DND-41 (cell line): ENCODE data around the gene XPR1.
"Not testable (repeated sequence)": the region's sequence is repeated elsewhere in the genome, so short reads cannot be mapped to it uniquely, and the experiment has no call there.

Source experiments
- ATAC-seq: fragments of 200-7000 bp; cut with Tn5 transposase; 3 replicates; pipeline ENCODE4 v1.9.1; 2021; ENCODE audit warnings: low read depth; ENCODE audit not compliant: insufficient read depth
- DNase-seq: peaks from one replicate; pipeline ENCODE4 v3.0.0-alpha.2; 2020
- H2AFZ ChIP-seq: 2 replicates; pipeline ENCODE4 v1.6.0; 2012; ENCODE audit warnings: low read depth, low read length
- H3K27ac ChIP-seq: 2 replicates; pipeline ENCODE4 v1.5.1; 2012; ENCODE audit warnings: low read length, inconsistent platforms
- H3K27me3 ChIP-seq: fragments of 200-600 bp; sonication (generic); 2 replicates; pipeline ENCODE4 v1.6.0; 2012; ENCODE audit warnings: low read length, mild to moderate bottlenecking, inconsistent platforms; ENCODE audit not compliant: insufficient read depth, poor library complexity
- H3K36me3 ChIP-seq: 2 replicates; pipeline ENCODE4 v1.5.1; 2012; ENCODE audit warnings: low read length, inconsistent platforms; ENCODE audit not compliant: insufficient read depth
- H3K4me1 ChIP-seq: 2 replicates; pipeline ENCODE4 v1.5.1; 2012; ENCODE audit warnings: mild to moderate bottlenecking, low read length; ENCODE audit not compliant: insufficient read depth
- H3K4me2 ChIP-seq: 2 replicates; pipeline ENCODE4 v1.6.0; 2012; ENCODE audit warnings: mild to moderate bottlenecking, moderate library complexity, low read length, inconsistent platforms; ENCODE audit not compliant: insufficient read depth
- H3K4me3 ChIP-seq, 2 experiments: fragments of 200-600 bp in 1 of 2; shearing (Covaris generic) in 1 of 2; 2 replicates each; pipeline ENCODE4 v1.5.1; 2012 to 2016; ENCODE audit warnings: inconsistent platforms in 2 of 2, low read length in 2 of 2, mild to moderate bottlenecking in 2 of 2, low read depth in 1 of 2, moderate library complexity in 1 of 2
- H3K79me2 ChIP-seq: 2 replicates; pipeline ENCODE4 v1.6.0; 2012; ENCODE audit warnings: low read length, inconsistent platforms; ENCODE audit not compliant: insufficient read depth
- H3K9ac ChIP-seq: 2 replicates; pipeline ENCODE4 v1.6.0; 2012; ENCODE audit warnings: low read depth, mild to moderate bottlenecking, inconsistent platforms, low read length, moderate library complexity
- H3K9me3 ChIP-seq: 2 replicates; pipeline ENCODE4 v1.5.1; 2012; ENCODE audit warnings: low read length, moderate library complexity, mild to moderate bottlenecking, inconsistent platforms; ENCODE audit not compliant: insufficient read depth, severe bottlenecking
- H4K20me1 ChIP-seq: 2 replicates; pipeline ENCODE4 v1.6.0; 2012; ENCODE audit warnings: low read length; ENCODE audit not compliant: insufficient read depth
- EZH2 ChIP-seq: IDR thresholded peaks from 3 replicates; pipeline ENCODE4 v1.6.1; 2012; ENCODE audit warnings: borderline replicate concordance, low read depth, mild to moderate bottlenecking, moderate library complexity, low read length, inconsistent platforms; ENCODE audit not compliant: severe bottlenecking
- TF ChIP-seq, protein P1 (sequence below): IDR thresholded peaks from 2 replicates; pipeline ENCODE4 v1.5.1; 2012; ENCODE audit warnings: borderline replicate concordance, low read length, moderate library complexity, mild to moderate bottlenecking; ENCODE audit not compliant: poor library complexity, severe bottlenecking; ENCODE audit errors: extremely low read depth

XPR1 gene

DNA sequence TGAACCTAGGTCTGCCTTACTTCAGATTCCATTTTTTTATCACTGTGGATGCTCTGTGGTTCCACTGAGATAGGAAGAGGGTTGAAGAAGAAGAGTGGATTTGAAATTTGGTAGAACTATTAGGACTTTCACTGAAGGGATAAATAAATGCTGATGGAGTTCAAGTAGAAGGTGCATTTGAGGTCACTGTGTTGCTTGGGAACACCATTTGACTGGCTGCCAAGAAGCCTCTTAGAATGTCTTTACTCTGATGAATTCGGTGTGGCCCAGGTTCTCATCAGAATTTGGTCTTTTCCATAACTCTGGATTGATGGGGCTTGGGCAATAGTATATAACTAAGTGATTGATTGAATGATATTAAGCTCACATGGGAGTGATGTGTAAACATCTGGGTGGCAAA lies 11.9 kb downstream of the XPR1 start:
- no peak for ATAC-seq
- H3K9ac ChIP-seq = no peak overlapping the region
- peaks cover 28% of the 10 kb centered on the region for H3K79me2 ChIP-seq
- DNase-seq = no peak
- H3K4me3 ChIP-seq = no peak overlapping the region
- no peak for TF ChIP-seq EZH2
- TF ChIP-seq, protein P1, sequence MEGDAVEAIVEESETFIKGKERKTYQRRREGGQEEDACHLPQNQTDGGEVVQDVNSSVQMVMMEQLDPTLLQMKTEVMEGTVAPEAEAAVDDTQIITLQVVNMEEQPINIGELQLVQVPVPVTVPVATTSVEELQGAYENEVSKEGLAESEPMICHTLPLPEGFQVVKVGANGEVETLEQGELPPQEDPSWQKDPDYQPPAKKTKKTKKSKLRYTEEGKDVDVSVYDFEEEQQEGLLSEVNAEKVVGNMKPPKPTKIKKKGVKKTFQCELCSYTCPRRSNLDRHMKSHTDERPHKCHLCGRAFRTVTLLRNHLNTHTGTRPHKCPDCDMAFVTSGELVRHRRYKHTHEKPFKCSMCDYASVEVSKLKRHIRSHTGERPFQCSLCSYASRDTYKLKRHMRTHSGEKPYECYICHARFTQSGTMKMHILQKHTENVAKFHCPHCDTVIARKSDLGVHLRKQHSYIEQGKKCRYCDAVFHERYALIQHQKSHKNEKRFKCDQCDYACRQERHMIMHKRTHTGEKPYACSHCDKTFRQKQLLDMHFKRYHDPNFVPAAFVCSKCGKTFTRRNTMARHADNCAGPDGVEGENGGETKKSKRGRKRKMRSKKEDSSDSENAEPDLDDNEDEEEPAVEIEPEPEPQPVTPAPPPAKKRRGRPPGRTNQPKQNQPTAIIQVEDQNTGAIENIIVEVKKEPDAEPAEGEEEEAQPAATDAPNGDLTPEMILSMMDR = no peak
- H3K4me1 ChIP-seq = no peaks in the 10 kb centered on the region
- no peak overlapping the region for H3K4me2 ChIP-seq
- no peak overlapping the region for H3K27ac ChIP-seq
- H2AFZ ChIP-seq = no peak overlapping the region
- no peaks in the 10 kb centered on the region for H4K20me1 ChIP-seq
- no peaks in the 10 kb centered on the region for H3K9me3 ChIP-seq
- H3K27me3 ChIP-seq = no peaks in the 10 kb centered on the region
- no peaks in the 10 kb centered on the region for H3K36me3 ChIP-seq

DNA sequence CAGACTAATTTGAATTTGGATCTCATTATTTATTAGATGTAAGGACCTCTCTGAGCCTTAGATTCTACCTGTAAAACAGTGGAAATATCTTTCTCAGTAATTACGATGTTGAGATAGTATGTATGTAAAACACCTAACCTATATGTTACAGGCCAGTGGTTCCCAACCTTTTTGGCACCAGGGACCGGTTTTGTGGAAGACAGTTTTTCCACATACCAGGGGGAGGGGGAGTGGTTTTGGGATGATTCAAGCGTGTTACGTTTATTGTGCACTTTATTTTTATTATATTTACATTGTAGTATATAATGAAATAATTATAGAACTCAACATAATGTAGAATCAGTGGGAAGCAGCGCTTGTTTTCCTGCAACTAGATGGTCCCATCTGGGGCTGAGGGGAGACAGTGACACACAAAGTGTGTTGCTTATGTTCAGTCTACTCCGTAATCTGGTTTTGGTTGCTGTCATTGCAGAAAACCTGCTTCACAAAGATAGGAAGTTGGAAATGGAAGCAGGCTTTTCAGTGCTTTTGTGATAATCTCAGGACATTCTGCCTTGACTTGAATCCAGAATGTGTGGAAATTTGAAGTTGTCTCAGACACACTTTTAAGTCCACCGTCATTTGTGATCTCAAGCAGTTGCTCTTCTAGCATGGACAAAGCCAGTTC lies 12.8 kb downstream of the XPR1 start:
- H3K27me3 ChIP-seq = no peaks in the 10 kb centered on the region
- no peak overlapping the region for H3K4me3 ChIP-seq
- H4K20me1 ChIP-seq = no peaks in the 10 kb centered on the region
- DNase-seq = no peak
- H3K4me2 ChIP-seq = no peak overlapping the region
- H3K4me1 ChIP-seq = no peaks in the 10 kb centered on the region
- H2AFZ ChIP-seq = no peak overlapping the region
- H3K36me3 ChIP-seq = no peaks in the 10 kb centered on the region
- no peak overlapping the region for H3K27ac ChIP-seq
- no peak overlapping the region for H3K9ac ChIP-seq
- no peak for TF ChIP-seq EZH2
- TF ChIP-seq, protein P1 = no peak
- no peak for ATAC-seq
- H3K9me3 ChIP-seq = no peaks in the 10 kb centered on the region
- H3K79me2 ChIP-seq = peaks cover 29% of the 10 kb centered on the region

DNA sequence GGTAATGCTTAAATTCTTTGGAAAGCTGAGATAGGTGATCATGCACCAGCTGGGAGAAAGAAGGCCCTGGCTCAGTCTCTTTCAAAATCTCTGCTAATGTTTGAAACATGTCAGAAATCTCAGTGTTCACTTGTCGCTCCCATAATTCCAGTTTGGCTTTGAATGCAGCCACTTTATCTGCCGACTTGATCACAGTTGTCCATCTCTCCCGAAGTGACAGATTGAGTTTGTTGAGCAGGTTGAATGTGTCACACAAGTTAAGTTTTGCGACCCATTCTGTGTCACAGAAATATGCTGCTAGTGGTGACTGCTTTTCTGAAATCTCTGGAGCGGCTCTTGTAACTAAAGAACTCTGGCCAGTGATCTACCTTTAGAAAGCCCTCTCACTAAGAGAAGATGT lies 13.4 kb downstream of the XPR1 start:
- peaks cover 26% of the 10 kb centered on the region for H3K79me2 ChIP-seq
- H3K4me3 ChIP-seq, H3K9me3 ChIP-seq, H3K4me2 ChIP-seq, H3K27ac ChIP-seq, H2AFZ ChIP-seq, H4K20me1 ChIP-seq, H3K36me3 ChIP-seq, DNase-seq, H3K9ac ChIP-seq, H3K27me3 ChIP-seq, H3K4me1 ChIP-seq, ATAC-seq: not testable (repeated sequence)

DNA sequence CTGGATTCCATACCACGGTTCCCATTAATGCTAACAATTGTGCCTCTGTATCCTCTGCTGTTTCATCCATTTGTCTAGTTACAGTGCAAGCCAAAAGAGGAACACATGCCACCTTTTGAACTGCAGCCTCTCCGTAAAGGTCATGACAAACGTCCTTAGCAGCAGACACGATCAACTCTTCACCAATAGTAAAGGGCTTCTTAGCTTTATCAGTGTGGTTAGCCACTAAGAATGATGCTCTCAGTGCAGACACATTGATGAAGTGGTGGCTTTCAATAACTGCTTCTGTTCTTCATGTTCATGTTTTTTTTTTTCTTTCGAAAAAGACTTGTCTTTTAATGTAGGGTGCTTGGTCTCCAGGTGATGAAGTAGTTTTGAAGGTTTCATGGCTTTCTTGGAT lies 14.3 kb downstream of the XPR1 start:
- Histone ChIP-seq H3K9me3 (no peaks in the 10 kb centered on the region), H3K4me3 (no peak overlapping the region), H2AFZ (no peak overlapping the region), H3K27me3 (no peaks in the 10 kb centered on the region), H3K36me3 (no peaks in the 10 kb centered on the region), H3K79me2 (peaks cover 24% of the 10 kb centered on the region), H4K20me1 (no peaks in the 10 kb centered on the region), H3K4me2 (no peak overlapping the region), H3K4me1 (no peaks in the 10 kb centered on the region), H3K9ac (no peak overlapping the region), H3K27ac (no peak overlapping the region)
- ATAC-seq (no peak), DNase-seq (no peak)
- no peak for TF ChIP-seq EZH2
- TF ChIP-seq, protein P1 = no peak
